GM12875 (cell line): ENCODE results near the gene RBM12.

Source experiments
- H3K4me3 ChIP-seq: one replicate; pipeline ENCODE4 v1.5.1; 2011; ENCODE audit warnings: low read depth, low read length, control low read depth
- TF ChIP-seq, protein P1 (sequence below): IDR thresholded peaks from 2 replicates; pipeline ENCODE4 v1.5.1; 2011; ENCODE audit warnings: low read depth, mild to moderate bottlenecking, control low read depth, inconsistent platforms, low read length, moderate library complexity, borderline replicate concordance; ENCODE audit not compliant: insufficient read depth

RBM12 gene

DNA sequence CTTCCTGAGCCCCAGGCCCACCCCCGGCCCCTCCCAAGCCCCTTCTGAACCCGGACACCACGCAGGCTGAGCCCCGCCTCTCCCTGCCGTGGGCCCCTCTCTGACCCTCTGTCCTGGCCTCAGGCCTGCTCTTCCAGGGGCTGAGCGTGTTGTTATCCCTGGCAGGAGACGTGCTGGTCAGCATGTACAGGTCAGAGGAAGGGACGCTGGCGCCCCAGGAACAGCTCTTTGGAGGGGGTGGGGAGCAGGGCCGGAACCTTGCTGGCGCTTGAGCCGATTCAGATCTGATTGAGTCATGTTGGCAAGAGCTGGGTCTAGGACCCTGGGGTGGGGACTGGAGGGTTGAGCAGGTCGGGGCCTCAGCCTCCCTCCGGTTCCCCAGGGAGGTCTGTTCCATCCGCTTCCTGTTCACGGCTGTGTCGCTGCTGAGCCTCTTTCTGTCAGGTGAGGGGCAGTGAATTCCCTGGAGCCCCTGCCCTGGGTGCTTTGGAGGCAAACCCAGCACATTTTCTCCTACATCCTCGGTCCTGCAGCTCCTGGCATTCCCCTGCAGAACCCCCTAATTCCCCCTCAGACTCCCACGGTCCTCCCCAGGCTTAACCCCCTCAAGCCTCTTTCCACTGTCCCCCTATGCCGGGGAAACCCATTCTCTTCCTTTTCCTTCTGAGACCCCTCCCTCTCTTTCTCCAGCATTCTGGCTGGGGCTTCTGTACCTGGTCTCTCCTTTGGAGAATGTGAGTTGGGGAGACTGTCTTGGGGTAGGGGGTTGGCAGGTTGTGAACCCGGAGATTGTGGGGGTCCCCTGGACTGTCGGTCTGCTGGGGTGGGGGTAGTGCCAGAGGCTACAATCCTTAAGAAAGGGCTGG, 47.1 kb downstream of the RBM12 start:
- H3K4me3 ChIP-seq: peak overlapping the region; percentile 5
- TF ChIP-seq, protein P1, sequence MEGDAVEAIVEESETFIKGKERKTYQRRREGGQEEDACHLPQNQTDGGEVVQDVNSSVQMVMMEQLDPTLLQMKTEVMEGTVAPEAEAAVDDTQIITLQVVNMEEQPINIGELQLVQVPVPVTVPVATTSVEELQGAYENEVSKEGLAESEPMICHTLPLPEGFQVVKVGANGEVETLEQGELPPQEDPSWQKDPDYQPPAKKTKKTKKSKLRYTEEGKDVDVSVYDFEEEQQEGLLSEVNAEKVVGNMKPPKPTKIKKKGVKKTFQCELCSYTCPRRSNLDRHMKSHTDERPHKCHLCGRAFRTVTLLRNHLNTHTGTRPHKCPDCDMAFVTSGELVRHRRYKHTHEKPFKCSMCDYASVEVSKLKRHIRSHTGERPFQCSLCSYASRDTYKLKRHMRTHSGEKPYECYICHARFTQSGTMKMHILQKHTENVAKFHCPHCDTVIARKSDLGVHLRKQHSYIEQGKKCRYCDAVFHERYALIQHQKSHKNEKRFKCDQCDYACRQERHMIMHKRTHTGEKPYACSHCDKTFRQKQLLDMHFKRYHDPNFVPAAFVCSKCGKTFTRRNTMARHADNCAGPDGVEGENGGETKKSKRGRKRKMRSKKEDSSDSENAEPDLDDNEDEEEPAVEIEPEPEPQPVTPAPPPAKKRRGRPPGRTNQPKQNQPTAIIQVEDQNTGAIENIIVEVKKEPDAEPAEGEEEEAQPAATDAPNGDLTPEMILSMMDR: peak; percentile 45

DNA sequence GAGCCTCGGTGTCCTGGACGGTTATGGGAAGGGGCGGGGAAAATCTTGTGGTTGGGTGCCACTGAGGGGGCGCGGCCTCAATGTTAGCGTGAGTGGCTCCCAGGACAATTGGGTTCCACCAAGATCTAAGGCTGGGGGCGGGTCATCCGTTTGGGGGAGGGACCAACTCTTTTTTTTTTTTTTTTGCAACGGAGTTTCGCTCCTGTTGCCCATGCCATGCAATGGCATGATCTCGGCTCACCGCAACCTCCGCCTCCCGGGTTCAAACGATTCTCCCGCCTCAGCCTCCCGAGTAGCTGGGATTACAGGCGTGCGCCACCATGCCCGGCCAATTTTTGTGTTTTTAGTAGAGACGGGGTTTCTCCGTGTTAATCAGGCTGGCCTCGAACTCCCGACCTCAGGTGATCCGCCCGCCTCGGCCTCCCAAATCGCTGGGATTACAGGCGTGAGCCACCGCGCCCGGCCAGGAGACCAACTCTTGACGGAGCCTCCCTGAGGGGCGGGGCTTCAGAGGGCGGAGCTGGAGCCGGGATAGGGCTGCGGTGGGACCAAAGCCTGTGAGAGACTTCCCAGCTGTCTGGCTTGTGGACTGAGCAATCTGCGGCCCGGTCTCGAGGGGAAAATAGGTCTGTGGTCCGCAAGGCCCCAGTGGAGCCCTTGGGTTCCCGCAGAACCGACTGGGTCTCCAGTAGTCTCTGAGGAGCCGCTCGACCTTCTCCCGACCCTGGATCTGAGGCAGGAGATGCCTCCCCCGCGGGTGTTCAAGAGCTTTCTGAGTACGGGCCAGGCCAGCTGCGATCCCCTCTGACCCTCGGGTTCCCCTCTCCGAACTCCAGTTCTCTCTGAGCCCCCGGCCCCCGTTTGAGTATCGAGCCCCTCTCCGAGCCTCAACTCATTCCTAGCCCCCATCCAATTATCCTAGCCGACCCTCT, 48.0 kb downstream of the RBM12 start:
- H3K4me3 ChIP-seq: peak overlapping the region; percentile 40
- TF ChIP-seq, protein P1: no peak

DNA sequence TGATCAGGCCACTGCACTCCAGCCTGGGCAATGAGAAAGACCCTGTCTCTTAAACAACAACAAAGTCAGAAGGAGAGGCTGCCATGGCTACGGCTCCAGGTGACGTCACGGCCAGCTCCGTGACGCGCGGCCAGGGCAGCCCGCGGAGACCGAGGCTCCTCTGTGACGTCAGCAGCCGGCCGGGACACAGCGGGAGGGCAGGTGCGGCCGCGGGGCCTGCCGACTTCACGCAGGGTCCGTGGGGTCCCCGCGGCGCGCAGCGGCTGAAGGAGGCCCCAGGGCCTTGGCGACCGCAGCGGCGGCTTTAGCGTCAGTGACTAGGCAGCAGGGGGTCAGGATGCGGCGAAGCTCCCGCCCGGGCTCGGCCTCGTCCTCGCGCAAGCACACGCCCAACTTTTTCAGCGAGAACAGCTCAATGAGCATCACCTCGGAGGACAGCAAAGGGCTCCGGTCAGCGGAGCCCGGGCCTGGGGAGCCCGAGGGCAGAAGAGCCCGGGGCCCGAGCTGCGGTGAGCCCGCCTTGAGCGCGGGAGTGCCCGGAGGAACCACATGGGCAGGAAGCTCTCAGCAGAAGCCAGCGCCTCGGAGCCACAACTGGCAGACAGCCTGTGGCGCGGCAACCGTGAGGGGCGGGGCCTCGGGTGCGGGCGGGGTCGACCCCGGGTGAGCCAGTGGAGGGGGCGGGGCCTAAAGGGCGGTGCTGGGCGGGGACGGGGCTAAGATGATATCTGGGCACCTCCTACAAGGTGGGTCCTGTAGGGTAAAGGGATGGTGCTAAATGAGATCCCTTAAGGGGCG, 48.8 kb downstream of the RBM12 start, which contains the start of gene SPAG4:
TSS of gene SPAG4 (plus strand) at position 163 of the 798 bp plus-strand sequence. CDS start at position 338, 175 bp downstream.
- TF ChIP-seq, protein P1: no peak
- H3K4me3 ChIP-seq: peak within 1 kb of the TSS; percentile 40

DNA sequence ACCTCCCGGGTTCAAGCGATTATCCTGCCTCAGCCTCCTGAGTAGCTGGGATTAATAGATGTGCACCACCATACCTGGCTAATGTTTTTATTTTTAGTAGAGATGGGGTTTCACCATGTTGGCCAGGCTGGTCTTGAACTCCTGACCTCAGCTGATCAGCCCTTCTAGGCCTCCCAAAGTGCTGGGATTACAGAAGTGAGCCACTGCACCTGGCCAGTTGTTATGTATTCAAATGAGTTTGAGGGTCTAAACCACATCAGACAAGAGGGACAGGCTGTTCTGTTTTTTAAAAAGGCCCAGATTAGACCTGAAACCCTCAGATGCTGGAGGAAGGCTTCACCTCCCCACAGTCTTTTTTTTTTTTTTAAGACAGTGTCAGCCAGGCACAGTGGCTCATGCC, 53.2 kb downstream of the RBM12 start:
- TF ChIP-seq, protein P1: no peak
- H3K4me3 ChIP-seq: no peak overlapping the region

DNA sequence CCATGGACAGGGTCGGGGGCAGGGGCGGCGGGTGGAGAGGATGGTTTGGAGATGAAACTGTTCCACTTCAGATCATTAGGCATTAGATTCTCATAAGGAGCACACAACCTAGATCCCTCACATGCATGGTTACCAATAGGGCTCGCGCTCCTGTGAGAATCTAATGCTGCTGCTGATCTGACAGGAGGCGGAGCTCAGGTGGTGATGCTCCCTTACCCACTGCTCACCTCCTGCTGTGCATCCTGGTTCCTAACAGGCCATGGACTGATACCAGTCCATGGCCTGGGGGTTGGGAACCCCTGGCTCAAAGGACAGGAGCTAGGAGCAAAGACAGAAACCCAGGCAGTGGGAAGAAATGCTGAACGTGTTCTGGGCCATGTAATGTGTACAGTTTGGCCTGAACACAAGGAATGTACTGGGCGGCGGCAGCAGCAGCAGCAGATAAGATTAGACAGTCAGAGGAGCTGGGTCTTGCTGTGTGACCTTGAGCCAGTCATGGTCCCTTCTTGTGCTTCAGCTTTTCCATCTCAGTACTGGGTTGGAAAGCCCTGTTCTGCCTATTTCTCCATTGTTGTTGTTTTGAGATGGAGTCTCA, 53.8 kb downstream of the RBM12 start:
- TF ChIP-seq, protein P1: no peak
- no peak overlapping the region for H3K4me3 ChIP-seq
